G401 (cell line): Measurements from ENCODE around the gene ERCC1. TPM values are rescaled to one million over a fixed set of nuclear protein-coding genes. Genes with fewer than 3 reads are reported as not detected.

ENCODE experiments used
- DNase-seq: peaks from one replicate; pipeline ENCODE4 v3.0.0-alpha.2; 2015; ENCODE audit warnings: low spot score
- in situ Hi-C: cut with HindIII; loops from 2 replicates; pipeline ENCODE4 v1.10.0; 2016; ENCODE audit warnings: low sequenced_read_pairs, mixed read lengths
- total RNA-seq: library from RNA; depleted of rRNA; stranded (reverse); fragments of >200 nt; shearing (Covaris generic); gene quantifications from 2 replicates; pipeline ENCODE4 v1.2.3, GENCODE V29; 2014; rRNA removed

ERCC1 gene
- 115 and 130 TPM in 2 replicates for total RNA-seq

DNA sequence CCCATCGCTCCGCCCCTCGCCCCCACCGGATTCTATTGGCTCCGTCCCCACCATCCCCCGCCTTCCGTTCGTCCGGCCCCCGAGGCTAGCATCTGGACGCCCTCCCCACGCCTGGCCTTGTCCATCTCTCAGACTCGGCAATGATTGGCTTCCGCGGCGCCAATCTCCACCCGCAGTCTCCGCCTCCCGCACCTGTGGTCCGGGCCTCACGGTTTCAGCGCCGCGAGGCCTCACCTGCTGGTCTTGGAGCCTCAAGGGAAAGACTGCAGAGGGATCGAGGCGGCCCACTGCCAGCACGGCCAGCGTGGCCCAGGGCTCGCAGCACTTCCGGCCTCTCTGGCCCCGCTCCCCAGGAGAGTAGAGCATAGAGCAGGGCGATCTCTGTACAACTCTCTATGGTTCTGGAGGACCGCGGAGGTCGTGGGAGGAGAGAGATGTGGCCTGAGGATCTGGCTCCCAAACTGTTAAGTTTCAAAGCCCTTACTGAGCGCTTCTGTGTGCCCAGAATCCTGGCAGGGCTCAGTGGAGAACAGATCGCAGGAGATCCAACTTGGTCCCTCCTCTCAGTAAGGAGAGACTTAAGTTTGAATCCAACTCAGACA lies at the start of gene ERCC1:
Gene ERCC1 (minus strand): TSS at position 329 of the 602 bp plus-strand sequence. CDS start 543 bp downstream, outside the sequence.
- in situ Hi-C loops = no loop called here
- peak; percentile 95 for DNase-seq

DNA sequence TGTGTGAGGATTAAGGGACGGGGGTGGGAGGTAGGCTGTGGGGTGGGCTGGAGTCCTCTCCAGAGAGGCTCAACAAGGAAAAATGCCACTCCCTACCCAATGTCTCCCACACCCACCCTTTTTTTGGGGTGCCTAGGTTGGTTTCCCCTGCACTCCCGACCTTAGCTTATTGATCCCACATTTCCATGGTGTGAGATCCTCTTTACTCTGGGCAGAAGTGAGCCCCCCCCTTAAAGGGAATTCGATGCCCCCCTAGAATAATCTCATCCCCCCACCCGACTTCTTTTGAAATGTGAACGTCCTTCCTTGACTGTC lies 49.6 kb upstream of the ERCC1 start:
- no peak for DNase-seq
- in situ Hi-C loops = no loop called here

DNA sequence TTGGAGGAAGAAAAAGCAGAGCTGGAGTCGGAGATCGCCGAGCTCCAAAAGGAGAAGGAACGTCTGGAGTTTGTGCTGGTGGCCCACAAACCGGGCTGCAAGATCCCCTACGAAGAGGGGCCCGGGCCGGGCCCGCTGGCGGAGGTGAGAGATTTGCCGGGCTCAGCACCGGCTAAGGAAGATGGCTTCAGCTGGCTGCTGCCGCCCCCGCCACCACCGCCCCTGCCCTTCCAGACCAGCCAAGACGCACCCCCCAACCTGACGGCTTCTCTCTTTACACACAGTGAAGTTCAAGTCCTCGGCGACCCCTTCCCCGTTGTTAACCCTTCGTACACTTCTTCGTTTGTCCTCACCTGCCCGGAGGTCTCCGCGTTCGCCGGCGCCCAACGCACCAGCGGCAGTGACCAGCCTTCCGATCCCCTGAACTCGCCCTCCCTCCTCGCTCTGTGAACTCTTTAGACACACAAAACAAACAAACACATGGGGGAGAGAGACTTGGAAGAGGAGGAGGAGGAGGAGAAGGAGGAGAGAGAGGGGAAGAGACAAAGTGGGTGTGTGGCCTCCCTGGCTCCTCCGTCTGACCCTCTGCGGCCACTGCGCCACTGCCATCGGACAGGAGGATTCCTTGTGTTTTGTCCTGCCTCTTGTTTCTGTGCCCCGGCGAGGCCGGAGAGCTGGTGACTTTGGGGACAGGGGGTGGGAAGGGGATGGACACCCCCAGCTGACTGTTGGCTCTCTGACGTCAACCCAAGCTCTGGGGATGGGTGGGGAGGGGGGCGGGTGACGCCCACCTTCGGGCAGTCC lies 49.0 kb upstream of the ERCC1 start:
- in situ Hi-C loops = no loop called here

DNA sequence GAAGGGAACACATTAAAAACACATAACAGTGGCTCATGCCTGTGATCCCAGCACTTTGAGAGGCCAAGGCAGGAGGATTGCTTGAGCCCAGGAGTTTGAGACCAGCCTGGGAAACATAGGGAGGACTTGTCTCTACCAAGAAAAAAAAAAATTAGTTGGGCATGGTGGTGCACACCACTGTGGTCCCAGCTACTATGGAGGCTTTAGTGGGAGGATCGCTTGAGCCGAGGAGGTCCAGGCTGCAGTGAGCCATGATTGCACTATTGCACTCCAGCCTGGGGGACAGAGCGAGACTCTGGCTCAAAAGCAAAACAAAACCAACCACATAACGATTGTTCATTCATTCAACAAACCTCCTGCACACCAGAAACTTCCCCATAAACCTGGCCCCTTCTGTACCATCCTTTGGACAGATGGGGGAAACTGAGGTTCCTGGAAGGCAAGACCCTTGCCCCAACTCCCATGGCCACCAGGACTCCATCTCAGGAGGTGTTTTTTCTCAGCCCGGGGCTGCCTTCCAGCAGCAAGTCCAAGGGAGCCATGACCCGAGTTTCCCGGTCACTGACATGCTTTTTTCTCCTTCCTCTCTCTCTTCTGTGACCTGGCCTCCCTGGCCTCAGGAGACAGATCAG lies 48.3 kb upstream of the ERCC1 start:
- in situ Hi-C loops = no loop called here
- DNase-seq = no peak

More for the DNA sequence above, 49.0 kb upstream of the ERCC1 start:
- DNase-seq = no peak

DNA sequence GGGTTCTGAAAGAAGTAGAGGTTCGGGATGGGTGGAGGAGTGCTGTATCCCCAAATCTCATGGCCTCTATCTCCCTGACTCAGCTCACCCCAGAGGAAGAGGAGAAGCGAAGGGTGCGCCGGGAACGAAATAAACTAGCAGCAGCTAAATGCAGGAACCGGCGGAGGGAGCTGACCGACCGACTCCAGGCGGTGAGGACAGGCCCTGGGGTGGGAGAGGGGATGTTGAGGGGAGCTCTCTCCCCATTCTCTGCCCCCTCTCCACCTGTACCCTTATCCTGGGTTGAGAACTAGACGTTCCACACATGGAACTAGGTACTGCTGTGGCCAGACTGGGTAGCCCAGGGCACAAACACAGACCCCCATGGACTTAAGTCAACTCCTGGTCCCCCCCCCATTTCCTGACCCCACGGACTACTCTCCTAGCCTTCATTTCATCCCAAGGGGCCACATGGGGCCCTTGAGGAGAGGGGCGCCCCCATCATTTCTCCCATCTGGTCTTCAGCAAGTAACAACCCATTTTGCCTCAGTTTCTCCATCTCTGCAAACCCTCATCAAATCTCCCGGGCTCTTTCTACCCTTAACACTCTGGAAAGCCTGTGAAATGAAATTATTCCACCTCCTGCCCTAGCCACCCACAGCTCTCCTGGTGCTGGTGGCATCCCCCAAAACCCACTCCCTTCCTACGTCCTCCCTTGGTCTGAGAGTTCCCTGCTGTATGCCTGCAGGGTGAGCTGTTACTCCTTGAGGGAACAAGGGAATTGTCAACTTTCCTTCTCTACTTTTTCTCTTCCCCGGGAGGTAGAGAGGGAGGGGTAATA lies 47.6 kb upstream of the ERCC1 start:
- no peak for DNase-seq
- in situ Hi-C loops = no loop called here

DNA sequence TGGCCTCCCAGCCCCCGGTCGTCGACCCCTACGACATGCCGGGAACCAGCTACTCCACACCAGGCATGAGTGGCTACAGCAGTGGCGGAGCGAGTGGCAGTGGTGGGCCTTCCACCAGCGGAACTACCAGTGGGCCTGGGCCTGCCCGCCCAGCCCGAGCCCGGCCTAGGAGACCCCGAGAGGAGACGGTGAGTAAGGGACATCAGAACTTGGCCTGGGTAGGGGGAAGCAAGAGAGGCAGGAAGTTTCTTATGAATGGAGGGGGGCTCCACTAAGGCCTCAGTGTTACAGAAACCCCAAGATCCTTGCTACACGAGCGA lies 47.0 kb upstream of the ERCC1 start:
- in situ Hi-C loops = no loop called here
- no peak for DNase-seq

DNA sequence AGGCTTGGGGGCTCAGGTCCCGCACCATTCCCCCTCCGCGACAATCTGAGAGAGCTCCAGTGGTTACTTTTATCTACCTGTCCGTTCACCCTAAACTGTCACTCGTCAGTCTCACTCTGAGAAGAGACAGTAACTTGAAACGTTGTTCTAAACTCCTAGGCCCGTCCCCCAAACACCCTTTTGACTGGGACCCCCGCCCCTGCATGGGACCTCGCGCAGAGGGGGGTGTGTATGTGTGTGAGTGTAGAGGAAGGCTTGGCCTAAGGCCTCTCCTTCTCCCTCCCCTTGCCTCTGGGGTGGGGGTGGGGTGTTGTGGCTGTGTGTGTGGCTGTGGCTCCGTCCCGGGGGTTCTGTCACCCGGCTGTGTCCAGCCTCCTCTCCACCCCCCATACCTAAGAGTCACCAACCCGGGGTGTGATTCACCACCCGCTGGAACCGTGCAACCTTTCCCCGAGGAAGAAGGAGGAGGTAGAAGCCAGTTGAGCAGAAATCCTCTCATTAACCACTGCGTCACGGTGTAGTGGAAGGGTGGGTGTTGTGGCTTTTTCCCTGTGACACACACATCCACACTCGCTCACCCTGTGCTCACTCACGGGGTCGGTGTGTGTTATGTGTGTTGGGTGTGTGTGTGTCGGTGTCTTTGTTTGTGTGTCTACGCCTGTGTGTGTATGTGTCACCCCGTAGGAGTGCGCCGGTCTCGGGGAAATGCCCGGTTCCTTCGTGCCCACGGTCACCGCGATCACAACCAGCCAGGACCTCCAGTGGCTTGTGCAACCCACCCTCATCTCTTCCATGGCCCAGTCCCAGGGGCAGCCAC lies 46.4 kb upstream of the ERCC1 start:
- in situ Hi-C loops = no loop called here
- no peak for DNase-seq

DNA sequence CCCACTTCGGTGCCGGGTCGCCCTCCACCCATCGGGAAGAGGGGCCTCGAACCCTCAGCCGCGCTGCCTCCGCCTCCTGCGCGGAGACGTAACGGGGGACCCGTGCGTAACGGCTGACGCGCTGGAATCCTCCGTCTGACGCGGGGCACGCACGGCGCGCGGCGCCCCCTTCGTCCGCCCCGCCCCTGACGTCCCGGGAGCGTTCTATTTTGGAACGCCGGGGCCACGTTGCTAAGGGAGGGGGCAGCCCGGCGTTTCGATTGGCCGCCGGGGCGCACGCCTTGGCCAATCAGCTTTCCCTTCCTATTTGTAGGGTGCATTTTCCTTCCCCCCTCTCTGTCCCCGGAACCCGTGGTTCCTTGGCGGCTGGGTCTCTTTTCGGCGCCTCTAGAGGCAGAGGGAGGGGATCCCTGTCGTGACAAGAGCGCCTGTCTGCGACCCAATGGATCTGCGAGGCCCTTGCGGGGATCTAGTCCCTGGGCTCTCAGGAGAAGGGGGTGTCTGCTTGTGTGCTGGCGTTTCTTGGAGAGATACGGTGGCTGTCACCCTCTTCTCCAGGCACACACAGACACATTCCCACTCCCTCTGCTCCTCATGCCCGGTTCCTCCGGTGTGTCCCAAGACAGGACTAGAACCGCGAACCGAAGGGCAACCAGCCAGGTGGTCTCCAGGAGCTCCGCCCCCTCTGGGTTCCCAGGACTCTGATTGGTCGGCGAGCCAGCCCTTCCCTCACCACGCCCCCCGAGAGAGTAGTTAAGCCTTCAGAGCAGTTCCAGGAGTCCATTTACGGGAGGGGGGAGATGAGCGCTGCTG lies 45.6 kb upstream of the ERCC1 start:
- in situ Hi-C loops = no loop called here
- peak; percentile 97 for DNase-seq

DNA sequence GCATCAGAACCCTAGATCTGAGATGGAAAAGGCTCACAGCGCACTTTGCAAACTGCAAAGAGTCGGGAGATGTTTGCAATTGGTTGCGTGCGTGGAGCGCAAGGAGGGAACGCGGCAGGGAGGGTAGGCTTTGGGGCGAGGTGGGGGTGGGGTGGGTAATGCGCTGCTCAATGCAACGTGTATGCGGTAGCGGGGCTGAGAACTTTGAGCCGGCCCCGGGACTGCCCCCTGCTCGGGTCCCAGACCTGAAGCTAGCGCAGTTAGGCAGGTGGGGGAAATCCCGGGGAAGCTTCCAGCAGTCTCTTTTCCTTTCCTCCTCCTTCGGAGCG lies 45.0 kb upstream of the ERCC1 start:
- no peak for DNase-seq
- in situ Hi-C loops = no loop called here

DNA sequence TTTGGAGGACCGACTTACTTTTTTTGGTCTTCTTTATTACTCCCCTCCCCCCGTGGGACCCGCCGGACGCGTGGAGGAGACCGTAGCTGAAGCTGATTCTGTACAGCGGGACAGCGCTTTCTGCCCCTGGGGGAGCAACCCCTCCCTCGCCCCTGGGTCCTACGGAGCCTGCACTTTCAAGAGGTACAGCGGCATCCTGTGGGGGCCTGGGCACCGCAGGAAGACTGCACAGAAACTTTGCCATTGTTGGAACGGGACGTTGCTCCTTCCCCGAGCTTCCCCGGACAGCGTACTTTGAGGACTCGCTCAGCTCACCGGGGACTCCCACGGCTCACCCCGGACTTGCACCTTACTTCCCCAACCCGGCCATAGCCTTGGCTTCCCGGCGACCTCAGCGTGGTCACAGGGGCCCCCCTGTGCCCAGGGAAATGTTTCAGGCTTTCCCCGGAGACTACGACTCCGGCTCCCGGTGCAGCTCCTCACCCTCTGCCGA lies 44.5 kb upstream of the ERCC1 start:
- in situ Hi-C loops = no loop called here
- no peak for DNase-seq

DNA sequence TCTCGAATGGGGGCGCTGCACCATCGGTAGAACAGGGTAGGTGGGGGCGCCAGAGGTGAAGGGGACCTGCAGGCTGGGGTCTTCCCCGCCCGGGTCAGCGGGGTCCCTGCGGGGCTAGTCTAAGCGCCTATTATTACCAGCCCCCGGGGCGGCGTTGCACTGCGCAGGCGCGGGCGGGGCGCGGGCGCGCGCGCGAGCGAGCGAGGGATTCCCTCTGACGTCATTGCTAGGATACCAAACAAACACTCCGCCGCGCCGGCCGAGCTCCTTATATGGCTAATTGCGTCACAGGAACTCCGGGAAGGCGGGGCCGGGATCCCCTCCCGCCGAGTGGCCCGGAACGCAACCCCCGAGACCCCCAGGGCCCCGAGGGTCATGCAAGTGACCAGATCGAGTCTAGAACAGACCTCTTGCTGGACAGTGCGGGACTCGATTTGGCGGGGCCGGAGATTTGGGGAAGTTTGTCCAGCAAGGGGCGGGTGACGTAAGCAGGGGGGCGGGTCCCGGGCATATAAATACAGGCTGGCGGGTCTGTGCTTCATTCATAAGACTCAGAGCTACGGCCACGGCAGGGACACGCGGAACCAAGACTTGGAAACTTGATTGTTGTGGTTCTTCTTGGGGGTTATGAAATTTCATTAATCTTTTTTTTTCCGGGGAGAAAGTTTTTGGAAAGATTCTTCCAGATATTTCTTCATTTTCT lies 43.9 kb upstream of the ERCC1 start, which contains the start of gene FOSB:
Gene FOSB (plus strand): TSS at position 541 of the 703 bp plus-strand sequence. CDS start 591 bp downstream, outside the sequence.
- peak; percentile 95 for DNase-seq
- in situ Hi-C loops = no loop called here

DNA sequence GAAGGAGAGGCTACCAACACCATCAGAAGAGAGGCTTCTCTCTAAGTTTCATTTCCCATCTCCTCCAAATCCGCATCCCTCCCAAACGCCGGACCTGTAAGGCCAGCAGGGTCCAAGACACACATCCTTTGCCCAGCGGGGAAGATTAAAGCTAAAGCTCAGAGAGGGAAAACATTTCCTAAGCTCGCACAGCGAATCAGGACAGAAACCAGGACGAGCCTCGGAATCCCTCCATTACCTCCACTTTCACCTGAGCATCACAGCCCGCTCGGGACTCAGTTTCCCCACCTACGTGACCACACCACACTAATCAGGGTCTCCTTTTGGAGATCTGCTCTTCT lies 43.4 kb upstream of the ERCC1 start:
- no peak for DNase-seq
- in situ Hi-C loops = no loop called here

DNA sequence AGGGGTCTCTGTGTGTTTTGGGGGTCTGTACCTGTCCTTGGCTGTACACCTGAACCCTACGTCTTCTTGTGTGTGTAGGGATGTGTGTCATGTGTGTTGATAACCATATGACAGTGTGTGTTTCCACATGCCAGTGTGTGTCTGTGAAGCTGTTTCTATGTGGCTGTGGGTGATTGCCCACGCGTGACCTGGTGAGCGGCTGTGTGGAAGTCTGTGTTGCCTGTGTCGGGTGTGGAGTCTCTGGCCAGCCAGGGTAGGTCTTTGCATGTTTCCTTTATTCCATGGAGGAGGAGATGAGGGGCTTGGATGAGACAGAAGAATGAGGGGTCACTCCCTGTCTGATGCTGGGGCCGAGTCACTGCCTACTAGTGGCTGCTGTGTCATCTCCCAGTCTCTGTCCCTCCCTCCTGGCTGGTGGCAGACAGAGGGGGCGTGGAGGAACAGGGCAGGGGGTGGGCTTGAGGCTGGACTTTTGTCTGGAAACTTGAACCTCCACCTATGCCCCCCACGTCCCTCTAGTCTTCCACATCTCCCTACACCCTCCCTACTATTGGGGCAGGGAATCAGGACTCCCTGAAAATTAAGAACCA lies 41.2 kb upstream of the ERCC1 start:
- DNase-seq = no peak
- in situ Hi-C loops = no loop called here

DNA sequence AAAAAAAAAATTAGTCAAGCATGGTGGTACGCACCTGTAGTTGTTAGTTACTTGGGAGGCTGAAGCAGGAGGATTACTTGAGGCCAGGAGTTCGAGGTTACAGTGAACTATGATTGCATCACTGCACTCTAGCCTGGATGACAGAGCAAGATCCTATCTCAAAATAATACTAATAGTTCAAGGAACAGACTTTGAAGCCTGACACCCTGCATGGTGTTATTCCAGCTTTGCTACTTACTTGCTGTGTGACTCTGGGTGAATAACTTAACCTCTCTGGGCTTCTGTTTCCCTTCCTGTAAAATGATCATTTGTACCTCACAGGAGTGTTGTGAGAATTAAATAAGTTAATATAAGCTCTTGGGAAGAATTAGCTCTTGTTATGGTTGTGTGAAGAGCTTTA lies 40.6 kb upstream of the ERCC1 start:
- in situ Hi-C loops = no loop called here
- DNase-seq = no peak

DNA sequence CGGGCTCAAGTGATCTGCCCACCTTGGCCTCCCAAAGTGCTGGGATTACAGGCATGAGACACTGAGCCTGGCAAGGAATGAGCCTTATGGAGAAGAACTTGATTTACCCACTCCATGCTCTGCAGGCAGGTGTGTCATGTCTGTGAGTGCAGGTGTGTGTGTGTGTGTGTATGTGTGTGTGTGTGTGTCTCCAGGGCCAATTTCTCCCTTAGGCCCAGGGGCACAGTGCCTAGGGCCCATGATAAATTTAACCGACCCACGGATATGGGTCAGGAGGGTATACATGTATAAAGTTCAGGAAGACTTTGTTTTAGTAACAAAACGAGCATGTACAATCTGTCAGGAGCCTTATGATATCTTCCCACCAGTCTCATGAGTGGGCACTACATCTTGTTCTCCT lies 39.5 kb upstream of the ERCC1 start:
- in situ Hi-C loops = no loop called here

DNA sequence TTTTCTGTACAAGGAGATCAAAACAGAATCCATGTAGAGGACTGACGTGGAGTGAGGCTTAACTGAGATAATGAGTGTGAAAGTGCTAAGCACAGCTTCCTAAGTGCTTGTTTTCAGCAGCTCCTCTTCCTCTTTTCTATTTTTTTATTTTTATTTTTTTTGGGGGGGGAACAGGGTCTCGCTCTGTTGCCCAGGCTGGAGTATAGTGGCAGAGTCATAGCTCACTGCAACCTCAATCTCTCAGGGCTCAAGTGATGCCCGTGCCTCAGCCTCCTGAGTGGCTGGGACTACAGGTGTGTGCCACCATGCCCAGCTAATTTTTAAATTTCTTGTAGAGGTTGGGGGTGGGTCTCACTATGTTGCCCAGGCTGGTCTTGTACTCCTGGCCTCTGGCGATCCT lies 38.5 kb upstream of the ERCC1 start:
- DNase-seq = no peak
- in situ Hi-C loops = no loop called here

More for the DNA sequence above, 39.5 kb upstream of the ERCC1 start:
- DNase-seq = no peak

DNA sequence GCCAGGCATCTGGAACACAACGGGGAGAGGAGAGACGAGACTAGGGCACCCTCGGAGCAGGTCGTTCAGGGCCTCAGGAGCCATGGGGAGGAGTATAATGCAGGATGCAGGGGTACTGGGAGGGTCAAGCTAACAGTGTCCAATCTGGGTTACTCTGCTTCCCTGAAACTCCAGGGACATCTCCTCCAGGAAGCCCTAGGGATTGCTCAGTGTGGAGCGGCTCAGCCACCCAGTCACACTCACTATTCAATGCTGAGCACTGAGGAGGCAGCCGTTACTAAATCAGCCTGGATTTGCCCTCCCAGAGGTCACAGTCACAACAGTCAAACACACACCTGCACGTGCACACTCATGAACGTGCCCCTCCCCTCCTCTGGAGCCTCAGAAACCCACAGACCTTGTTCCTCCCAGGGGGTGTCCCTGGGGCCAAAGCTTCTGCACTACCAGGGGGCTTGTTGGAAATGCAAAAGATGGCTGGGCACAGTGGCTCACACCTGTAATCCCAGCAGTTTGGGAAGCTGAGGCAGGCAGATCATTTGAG lies 37.2 kb upstream of the ERCC1 start:
- no peak for DNase-seq
- in situ Hi-C loops = no loop called here
